Measurements from ENCODE around the gene KCP. TPM values are rescaled to one million over a fixed set of nuclear protein-coding genes. Genes with fewer than 3 reads are reported as not detected.

KCP gene
- total and polyA plus RNA-seq, 2 experiments from 2014 or later, result 0.76 to 1.1 TPM

DNA sequence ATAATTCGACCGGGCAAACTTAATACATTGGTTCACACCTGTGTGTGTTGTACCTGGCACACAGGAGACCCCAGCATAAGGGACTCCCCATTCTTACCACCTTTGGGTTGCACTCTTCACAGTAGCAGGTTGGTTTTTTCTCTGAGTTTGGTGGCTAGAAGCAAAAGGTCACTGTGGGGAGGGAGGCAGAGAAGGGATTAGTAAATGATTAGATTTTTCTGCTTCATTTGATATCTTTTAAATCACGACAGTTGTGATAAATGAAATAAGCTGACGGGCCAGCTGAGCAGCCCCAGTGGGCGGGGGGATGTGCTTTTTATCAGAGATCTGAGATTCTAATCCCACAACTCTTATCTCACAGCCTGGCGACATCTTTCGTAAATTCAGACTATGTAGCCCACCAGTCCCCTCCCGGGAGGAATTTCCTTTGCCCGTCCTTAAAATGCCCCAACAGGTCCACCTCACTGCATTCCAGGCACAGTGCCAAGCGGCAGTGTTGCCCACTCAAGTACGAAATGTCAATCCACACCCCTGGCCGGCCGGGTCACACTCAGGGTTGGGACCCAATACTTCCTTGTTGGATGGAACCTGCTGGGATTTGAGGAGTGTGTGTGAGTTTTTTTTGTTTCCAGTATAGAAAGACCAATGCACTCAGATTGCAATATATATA lies 10.5 kb upstream of the KCP start:
- DNase-seq (ENCODE audit: low spot score), result no peak
- Histone ChIP-seq H4K20me1 (replicated peaks; ENCODE audit: insufficient read depth) (no peaks in the 10 kb centered on the region), H3K27me3 (ENCODE audit: insufficient read depth) (peaks cover 28% of the 10 kb centered on the region), H3K4me2 (no peak overlapping the region), H3K79me2 (replicated peaks; ENCODE audit: insufficient read depth) (no peaks in the 10 kb centered on the region), H3K4me3 (no peak overlapping the region), H3K4me1 (ENCODE audit: insufficient read depth) (no peaks in the 10 kb centered on the region; the same call in 1 of the 2 replicates), H2AFZ (no peak overlapping the region), H3F3A (replicated peaks; ENCODE audit: low read depth) (0 out of 2 replicates have a peak, but pooled peaks cover 3% of the 10 kb centered on the region), H3K27ac (ENCODE audit: low read depth) (no peak overlapping the region), H3K36me3 (ENCODE audit: insufficient read depth) (no peaks in the 10 kb centered on the region), H3K9me2 (ENCODE audit: insufficient read depth) (no peaks in the 10 kb centered on the region)
- TF ChIP-seq NANOG (IDR thresholded peaks at IDR 0.05; ENCODE audit: borderline replicate concordance) (no peak), EZH2phosphoT487 (IDR thresholded peaks at IDR 0.05; ENCODE audit: unreplicated experiment) (no peak), ZNF462 (CRISPR knock-in tag; IDR thresholded peaks at IDR 0.05) (no peak), ZNF114 (CRISPR knock-in tag; IDR thresholded peaks at IDR 0.05) (no peak), ZNF331 (CRISPR knock-in tag; IDR thresholded peaks at IDR 0.05; ENCODE audit: low read depth) (no peak), STAT1 (IDR thresholded peaks at IDR 0.05; ENCODE audit: unreplicated experiment) (no peak), POLR2AphosphoS5 (IDR thresholded peaks at IDR 0.05; ENCODE audit: low read depth) (no peak)
- TF ChIP-seq, protein P1, sequence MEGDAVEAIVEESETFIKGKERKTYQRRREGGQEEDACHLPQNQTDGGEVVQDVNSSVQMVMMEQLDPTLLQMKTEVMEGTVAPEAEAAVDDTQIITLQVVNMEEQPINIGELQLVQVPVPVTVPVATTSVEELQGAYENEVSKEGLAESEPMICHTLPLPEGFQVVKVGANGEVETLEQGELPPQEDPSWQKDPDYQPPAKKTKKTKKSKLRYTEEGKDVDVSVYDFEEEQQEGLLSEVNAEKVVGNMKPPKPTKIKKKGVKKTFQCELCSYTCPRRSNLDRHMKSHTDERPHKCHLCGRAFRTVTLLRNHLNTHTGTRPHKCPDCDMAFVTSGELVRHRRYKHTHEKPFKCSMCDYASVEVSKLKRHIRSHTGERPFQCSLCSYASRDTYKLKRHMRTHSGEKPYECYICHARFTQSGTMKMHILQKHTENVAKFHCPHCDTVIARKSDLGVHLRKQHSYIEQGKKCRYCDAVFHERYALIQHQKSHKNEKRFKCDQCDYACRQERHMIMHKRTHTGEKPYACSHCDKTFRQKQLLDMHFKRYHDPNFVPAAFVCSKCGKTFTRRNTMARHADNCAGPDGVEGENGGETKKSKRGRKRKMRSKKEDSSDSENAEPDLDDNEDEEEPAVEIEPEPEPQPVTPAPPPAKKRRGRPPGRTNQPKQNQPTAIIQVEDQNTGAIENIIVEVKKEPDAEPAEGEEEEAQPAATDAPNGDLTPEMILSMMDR (conservative IDR thresholded peaks at IDR 0.05; ENCODE audit: low read depth in 2 of 2), result no peak
- TF ChIP-seq, protein P2, sequence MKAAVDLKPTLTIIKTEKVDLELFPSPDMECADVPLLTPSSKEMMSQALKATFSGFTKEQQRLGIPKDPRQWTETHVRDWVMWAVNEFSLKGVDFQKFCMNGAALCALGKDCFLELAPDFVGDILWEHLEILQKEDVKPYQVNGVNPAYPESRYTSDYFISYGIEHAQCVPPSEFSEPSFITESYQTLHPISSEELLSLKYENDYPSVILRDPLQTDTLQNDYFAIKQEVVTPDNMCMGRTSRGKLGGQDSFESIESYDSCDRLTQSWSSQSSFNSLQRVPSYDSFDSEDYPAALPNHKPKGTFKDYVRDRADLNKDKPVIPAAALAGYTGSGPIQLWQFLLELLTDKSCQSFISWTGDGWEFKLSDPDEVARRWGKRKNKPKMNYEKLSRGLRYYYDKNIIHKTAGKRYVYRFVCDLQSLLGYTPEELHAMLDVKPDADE (IDR thresholded peaks at IDR 0.05), result no peak
- TF ChIP-seq, protein P3, sequence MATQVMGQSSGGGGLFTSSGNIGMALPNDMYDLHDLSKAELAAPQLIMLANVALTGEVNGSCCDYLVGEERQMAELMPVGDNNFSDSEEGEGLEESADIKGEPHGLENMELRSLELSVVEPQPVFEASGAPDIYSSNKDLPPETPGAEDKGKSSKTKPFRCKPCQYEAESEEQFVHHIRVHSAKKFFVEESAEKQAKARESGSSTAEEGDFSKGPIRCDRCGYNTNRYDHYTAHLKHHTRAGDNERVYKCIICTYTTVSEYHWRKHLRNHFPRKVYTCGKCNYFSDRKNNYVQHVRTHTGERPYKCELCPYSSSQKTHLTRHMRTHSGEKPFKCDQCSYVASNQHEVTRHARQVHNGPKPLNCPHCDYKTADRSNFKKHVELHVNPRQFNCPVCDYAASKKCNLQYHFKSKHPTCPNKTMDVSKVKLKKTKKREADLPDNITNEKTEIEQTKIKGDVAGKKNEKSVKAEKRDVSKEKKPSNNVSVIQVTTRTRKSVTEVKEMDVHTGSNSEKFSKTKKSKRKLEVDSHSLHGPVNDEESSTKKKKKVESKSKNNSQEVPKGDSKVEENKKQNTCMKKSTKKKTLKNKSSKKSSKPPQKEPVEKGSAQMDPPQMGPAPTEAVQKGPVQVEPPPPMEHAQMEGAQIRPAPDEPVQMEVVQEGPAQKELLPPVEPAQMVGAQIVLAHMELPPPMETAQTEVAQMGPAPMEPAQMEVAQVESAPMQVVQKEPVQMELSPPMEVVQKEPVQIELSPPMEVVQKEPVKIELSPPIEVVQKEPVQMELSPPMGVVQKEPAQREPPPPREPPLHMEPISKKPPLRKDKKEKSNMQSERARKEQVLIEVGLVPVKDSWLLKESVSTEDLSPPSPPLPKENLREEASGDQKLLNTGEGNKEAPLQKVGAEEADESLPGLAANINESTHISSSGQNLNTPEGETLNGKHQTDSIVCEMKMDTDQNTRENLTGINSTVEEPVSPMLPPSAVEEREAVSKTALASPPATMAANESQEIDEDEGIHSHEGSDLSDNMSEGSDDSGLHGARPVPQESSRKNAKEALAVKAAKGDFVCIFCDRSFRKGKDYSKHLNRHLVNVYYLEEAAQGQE (IDR thresholded peaks at IDR 0.05; ENCODE audit: unreplicated experiment), result no peak
- Mint-ChIP-seq H3K9me3 (no peaks in the 10 kb centered on the region), H3K27ac (no peak overlapping the region), H3K4me1 (peaks cover 16% of the 10 kb centered on the region), H3K4me3 (no peak overlapping the region), H3K27me3 (ENCODE audit: insufficient read depth, low read depth, poor library complexity) (peaks cover 28% of the 10 kb centered on the region), H3K36me3 (ENCODE audit: low read depth) (no peaks in the 10 kb centered on the region; the same call in 2 of the 3 replicates)
- ATAC-seq, result no peak
